GM23248 (cell line): Measurements from ENCODE around the gene MOV10L1.

Source experiments
- EZH2 ChIP-seq: fragments of 200-600 bp; sonication (generic); IDR thresholded peaks from 2 replicates; pipeline ENCODE4 v1.6.1; 2018; ENCODE audit warnings: antibody characterized with exemption, mild to moderate bottlenecking; ENCODE audit not compliant: insufficient read depth, poor library complexity, severe bottlenecking
- EZH2phosphoT487 ChIP-seq: fragments of 200-600 bp; sonication (generic); IDR thresholded peaks from 2 replicates; pipeline ENCODE4 v1.6.1; 2018; ENCODE audit warnings: antibody characterized with exemption, moderate library complexity, mild to moderate bottlenecking, low read depth; ENCODE audit not compliant: insufficient read depth

DNA sequence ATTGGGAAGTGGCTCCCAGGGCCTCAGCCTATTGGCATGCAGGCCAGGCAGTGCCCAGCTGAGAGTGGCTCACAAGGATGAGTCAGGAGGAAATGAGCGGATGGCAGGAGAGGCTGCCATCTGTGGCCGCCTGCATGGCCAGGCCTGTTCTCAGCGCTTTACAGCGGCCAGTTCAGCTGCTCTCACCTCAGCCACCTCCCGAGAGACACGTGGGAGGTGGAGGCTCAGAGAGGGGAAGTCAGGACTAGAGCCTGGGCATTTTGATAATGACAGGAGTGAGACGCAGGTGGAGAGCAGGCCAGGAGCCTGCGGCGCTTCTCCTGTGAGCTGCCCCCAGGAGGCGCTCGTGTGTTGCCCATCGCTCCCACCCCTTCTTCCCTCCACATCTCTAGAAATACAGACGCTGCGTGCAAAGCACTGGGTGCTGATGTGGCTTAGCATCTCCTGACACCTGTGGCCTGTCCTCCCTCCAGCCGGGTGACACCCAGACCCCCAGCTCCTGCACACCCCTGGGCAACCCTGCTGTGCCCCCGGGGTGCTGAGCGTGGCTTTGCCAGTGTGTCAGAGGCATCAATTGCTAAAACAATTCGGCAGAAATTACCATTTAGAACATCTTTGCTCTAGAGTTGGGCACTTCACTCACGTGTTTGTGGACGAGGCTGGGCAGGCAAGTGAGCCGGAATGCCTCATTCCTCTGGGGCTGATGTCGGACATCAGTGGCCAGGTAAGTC, 59.4 kb downstream of the MOV10L1 start:
- TF ChIP-seq EZH2 (no peak), EZH2phosphoT487 (no peak)
